NB4 (cell line): ENCODE results near the gene IFNL4.

Experiments used
- DNase-seq: peaks from one replicate; pipeline ENCODE4 v3.0.0; 2010; ENCODE audit warnings: low read depth
- H3K4me3 ChIP-seq: one replicate; pipeline ENCODE4 v1.5.1; 2011; ENCODE audit warnings: mild to moderate bottlenecking, low read depth, low read length, moderate library complexity
- CTCF ChIP-seq: IDR thresholded peaks from one replicate; pipeline ENCODE4 v1.5.1; 2012; ENCODE audit warnings: low read depth, low read length
- MAX ChIP-seq: IDR thresholded peaks from 2 replicates; pipeline ENCODE4 v1.6.1; 2011; ENCODE audit warnings: low read depth, low read length
- MYC ChIP-seq: IDR thresholded peaks from 2 replicates; pipeline ENCODE4 v1.6.1; 2011; ENCODE audit warnings: low read depth, low read length
- POLR2A ChIP-seq: IDR thresholded peaks from 2 replicates; pipeline ENCODE4 v1.6.1; 2011; ENCODE audit warnings: mild to moderate bottlenecking; ENCODE audit not compliant: insufficient read length; ENCODE audit errors: extremely low read depth

Gene IFNL4

GRCh38 chr19:39257227-39257626, 8.6 kb upstream of the IFNL4 start:
- TF ChIP-seq MAX = no peak
- TF ChIP-seq POLR2A = no peak
- no peak for TF ChIP-seq MYC
- no peak for TF ChIP-seq CTCF
- DNase-seq = no peak
- no peak overlapping the region for H3K4me3 ChIP-seq

- no peak overlapping the region for H3K4me3 ChIP-seq
- DNase-seq = no peak
- TF ChIP-seq POLR2A (no peak), MAX (no peak), MYC (no peak)
These were observed 6.1 kb upstream of the IFNL4 start for GRCh38 chr19:39254531-39255345.

- no peak for DNase-seq
- TF ChIP-seq CTCF (no peak), POLR2A (no peak), MAX (no peak), MYC (no peak)
- H3K4me3 ChIP-seq = no peak overlapping the region
These were observed 4.9 kb upstream of the IFNL4 start for GRCh38 chr19:39253374-39254149.

DNA sequence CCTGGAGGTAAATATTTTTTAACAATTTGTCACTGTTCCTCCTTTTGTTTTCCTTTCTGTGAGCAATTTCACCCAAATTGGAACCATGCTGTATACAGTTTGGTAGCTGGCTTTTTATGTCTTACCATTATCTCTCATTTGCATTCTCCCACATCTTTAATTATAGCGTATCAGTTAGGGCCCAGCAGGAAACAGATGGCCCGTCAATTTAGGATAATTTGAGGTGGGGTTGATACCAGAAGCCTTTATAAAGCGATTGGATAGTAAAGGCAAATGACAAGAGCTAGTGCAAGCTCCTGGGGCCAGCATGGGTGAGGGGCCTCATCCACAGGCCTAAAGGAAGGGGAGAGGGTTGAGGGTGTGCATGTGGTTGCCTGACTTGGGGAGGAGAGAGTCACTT, 3.8 kb upstream of the IFNL4 start:
- DNase-seq = no peak
- TF ChIP-seq MAX = no peak
- no peak overlapping the region for H3K4me3 ChIP-seq

DNA sequence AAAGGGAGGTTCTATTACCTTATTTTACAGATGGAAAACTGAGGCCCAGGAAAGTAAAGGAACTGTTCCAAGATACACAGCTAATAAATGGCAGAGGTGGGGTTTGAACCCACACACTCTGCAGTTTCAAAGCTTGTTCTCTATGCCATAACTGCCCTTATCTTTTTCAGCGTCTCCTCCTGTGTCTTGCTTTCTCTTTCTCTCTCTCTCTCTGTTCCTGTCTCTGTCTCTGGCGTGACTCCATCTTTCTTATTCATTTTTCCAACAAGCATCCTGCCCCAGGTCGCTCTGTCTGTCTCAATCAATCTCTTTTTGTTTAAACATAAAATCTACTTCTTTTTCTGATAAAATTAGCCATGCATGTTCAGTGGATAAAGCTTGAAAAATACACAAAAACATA, 3.2 kb upstream of the IFNL4 start:
- H3K4me3 ChIP-seq = no peak overlapping the region
- TF ChIP-seq MYC (no peak), CTCF (no peak), MAX (no peak), POLR2A (no peak)
- DNase-seq = no peak

DNA sequence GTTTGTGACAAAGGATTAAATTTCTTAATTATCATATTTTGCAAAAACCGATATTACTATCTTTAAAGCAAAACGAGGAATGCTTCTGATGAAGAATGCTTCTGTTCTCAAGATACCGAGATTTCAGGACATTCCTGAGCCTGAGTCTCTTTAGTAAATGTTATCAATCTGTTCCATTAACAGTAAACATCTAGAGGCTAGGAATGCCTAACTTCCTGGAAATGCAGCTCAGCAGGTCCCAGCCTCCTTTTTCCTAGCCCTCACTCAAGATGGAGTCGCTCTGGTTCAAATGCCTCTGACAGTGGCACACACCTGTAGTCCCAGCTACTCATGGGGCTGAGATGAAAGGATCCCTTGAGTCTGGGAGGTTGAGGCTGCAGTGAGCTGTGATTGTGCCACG, 2.4 kb upstream of the IFNL4 start:
- no peak overlapping the region for H3K4me3 ChIP-seq
- TF ChIP-seq MYC (no peak), CTCF (no peak), POLR2A (no peak), MAX (no peak)
- no peak for DNase-seq
